ENCODE measurements around the gene KLF2.

GRCh38 chr19:16359964-16360363, 35.3 kb downstream of the KLF2 start:
- TF ChIP-seq POLR2A (IDR thresholded peaks at IDR 0.05) (no peak), CTCF (IDR thresholded peaks at IDR 0.05) (no peak)

Data from body of pancreas (tissue), 4 donors.